ENCODE results near the gene TMEM175. TPM values are rescaled to one million over a fixed set of nuclear protein-coding genes. Genes with fewer than 3 reads are reported as not detected.

Gene TMEM175
- total and polyA plus RNA-seq, 2 of the 8 experiments (the other 6 are each of a cell fraction or from before 2014, with no cell fraction given), result 4.9 to 20.7 TPM

GRCh38 chr4:961351-962230, 29.3 kb downstream of the TMEM175 start (continued):
- no peak for TF ChIP-seq CTCF (IDR thresholded peaks at IDR 0.05; ENCODE audit: control extremely low read depth in 1 of 3, insufficient read depth in 1 of 3, low read depth in 1 of 3, low read length in 3 of 3)
- no peak for TF ChIP-seq KDM1A (IDR thresholded peaks at IDR 0.05; ENCODE audit: borderline replicate concordance, low read length)
